ENCODE measurements around the gene DNPEP. TPM values are rescaled to one million over a fixed set of nuclear protein-coding genes. Genes with fewer than 3 reads are reported as not detected.
"Not testable (repeated sequence)": the region's sequence is repeated elsewhere in the genome, so short reads cannot be mapped to it uniquely, and the experiment has no call there.

DNPEP gene
- total RNA-seq, 1 experiment from 2014 or later: 60.9 TPM

- H3K27ac Mint-ChIP-seq: no peak overlapping the region
These were observed 7.9 kb upstream of the DNPEP start for GRCh38 chr2:219395609-219396008.

GRCh38 chr2:219395056-219395455, 7.3 kb upstream of the DNPEP start:
- not testable (repeated sequence) for H3K23ac ChIP-seq (ENCODE audit: insufficient read length, low read depth, low read length); H2BK120ac ChIP-seq (ENCODE audit: low read depth, low read length, poor library complexity, severe bottlenecking); H3K18ac ChIP-seq (ENCODE audit: insufficient read length, low read depth, low read length); H4K8ac ChIP-seq (replicated peaks; ENCODE audit: insufficient read length, low read depth, low read length); H3K14ac ChIP-seq (ENCODE audit: insufficient read depth, low read length); H3K4ac ChIP-seq (ENCODE audit: low read depth, low read length); H3K36me3 Mint-ChIP-seq (ENCODE audit: insufficient read depth in 1 of 3, low read depth in 3 of 3); H3K79me2 ChIP-seq (ENCODE audit: insufficient read depth, low read length); H2AFZ ChIP-seq (ENCODE audit: low read length); H2BK12ac ChIP-seq (ENCODE audit: insufficient read length, low read depth, low read length); H3K9ac ChIP-seq (ENCODE audit: extremely low read depth, insufficient read length, low read length); H3K27me3 ChIP-seq (ENCODE audit: insufficient read depth, low read length); H2AK5ac ChIP-seq (ENCODE audit: insufficient read length, low read length); H4K5ac ChIP-seq (ENCODE audit: insufficient read length, low read depth, low read length); H3K9me3 Mint-ChIP-seq; H2BK5ac ChIP-seq (ENCODE audit: insufficient read length, low read length); H3K4me3 Mint-ChIP-seq; H3K4me2 ChIP-seq (ENCODE audit: insufficient read depth, insufficient read length, low read length); DNase-seq; H2BK20ac ChIP-seq (ENCODE audit: low read depth, low read length, poor library complexity, severe bottlenecking); H3K56ac ChIP-seq (ENCODE audit: insufficient read length, low read depth, low read length); H3T11ph ChIP-seq (ENCODE audit: low read length); H3K27ac Mint-ChIP-seq; H3K27me3 Mint-ChIP-seq (ENCODE audit: low read depth); H2BK15ac ChIP-seq (ENCODE audit: low read depth, low read length); H3K23me2 ChIP-seq (ENCODE audit: insufficient read length, low read depth, low read length, poor library complexity, severe bottlenecking); H3K27ac ChIP-seq (ENCODE audit: insufficient read length, low read depth, low read length); H4K20me1 ChIP-seq (ENCODE audit: control insufficient read depth, insufficient read depth, insufficient read length); H3K4me1 ChIP-seq (ENCODE audit: insufficient read depth, low read length); H3K9me3 ChIP-seq (ENCODE audit: control insufficient read depth, low read depth, low read length); H3K79me1 ChIP-seq (ENCODE audit: insufficient read depth, low read depth, low read length, poor library complexity, severe bottlenecking); H4K91ac ChIP-seq (ENCODE audit: insufficient read length, low read depth, low read length)
- H3K4me1 Mint-ChIP-seq: peaks cover 16 to 17% of the 10 kb centered on the region in 2 experiments
- no CpG with 5 or more reads among the region's 9 CpGs for WGBS (ENCODE audit: extremely low coverage, insufficient read length, low lambda C conversion rate)

More at GRCh38 chr2:219395609-219396008, 7.9 kb upstream of the DNPEP start:
- no peak overlapping the region for H4K91ac ChIP-seq (ENCODE audit: insufficient read length, low read depth, low read length)
- no peak overlapping the region for H3K4me3 Mint-ChIP-seq
- WGBS (ENCODE audit: extremely low coverage, insufficient read length, low lambda C conversion rate): no CpG with 5 or more reads among the region's 3 CpGs
- no peak overlapping the region for H2BK5ac ChIP-seq (ENCODE audit: insufficient read length, low read length)
- no peaks in the 10 kb centered on the region for H3K79me1 ChIP-seq (ENCODE audit: insufficient read depth, low read depth, low read length, poor library complexity, severe bottlenecking)
- H2BK20ac ChIP-seq (ENCODE audit: low read depth, low read length, poor library complexity, severe bottlenecking): no peak overlapping the region
- no peak overlapping the region for H2BK15ac ChIP-seq (ENCODE audit: low read depth, low read length)
- no peaks in the 10 kb centered on the region for H3K23me2 ChIP-seq (ENCODE audit: insufficient read length, low read depth, low read length, poor library complexity, severe bottlenecking)
- no peak overlapping the region for H3K27ac ChIP-seq (ENCODE audit: insufficient read length, low read depth, low read length)
- H3T11ph ChIP-seq (ENCODE audit: low read length): no peak overlapping the region
- no peaks in the 10 kb centered on the region; the same call in 1 of the 2 replicates for H3K4me1 ChIP-seq (ENCODE audit: insufficient read depth, low read length)
- H3K36me3 Mint-ChIP-seq (ENCODE audit: insufficient read depth in 1 of 3, low read depth in 3 of 3): no peaks in the 10 kb centered on the region
- H3K79me2 ChIP-seq (ENCODE audit: insufficient read depth, low read length): no peaks in the 10 kb centered on the region
- no peak overlapping the region for H2BK120ac ChIP-seq (ENCODE audit: low read depth, low read length, poor library complexity, severe bottlenecking)
- H3K18ac ChIP-seq (ENCODE audit: insufficient read length, low read depth, low read length): no peak overlapping the region
- H4K8ac ChIP-seq (replicated peaks; ENCODE audit: insufficient read length, low read depth, low read length): no peak overlapping the region
- no peaks in the 10 kb centered on the region for H3K27me3 ChIP-seq (ENCODE audit: insufficient read depth, low read length)
- no peaks in the 10 kb centered on the region for H4K20me1 ChIP-seq (ENCODE audit: control insufficient read depth, insufficient read depth, insufficient read length)
- no peak overlapping the region for H3K23ac ChIP-seq (ENCODE audit: insufficient read length, low read depth, low read length)
- H3K4me1 Mint-ChIP-seq: peaks cover 19 to 20% of the 10 kb centered on the region in 2 experiments
- H2AK5ac ChIP-seq (ENCODE audit: insufficient read length, low read length): no peak overlapping the region
- no peaks in the 10 kb centered on the region for H3K9me3 ChIP-seq (ENCODE audit: control insufficient read depth, low read depth, low read length)
- no peak overlapping the region for H3K9ac ChIP-seq (ENCODE audit: extremely low read depth, insufficient read length, low read length)
- TF ChIP-seq CTCF (conservative IDR thresholded peaks at IDR 0.05): no peak
- DNase-seq: no peak
- no peaks in the 10 kb centered on the region; a peak in 1 of 5 replicates for H3K9me3 Mint-ChIP-seq
- H2AFZ ChIP-seq (ENCODE audit: low read length): no peak overlapping the region
- H2BK12ac ChIP-seq (ENCODE audit: insufficient read length, low read depth, low read length): no peak overlapping the region
- no peak overlapping the region for H3K56ac ChIP-seq (ENCODE audit: insufficient read length, low read depth, low read length)
- no peak overlapping the region for H3K4ac ChIP-seq (ENCODE audit: low read depth, low read length)
- no peak overlapping the region for H4K5ac ChIP-seq (ENCODE audit: insufficient read length, low read depth, low read length)
- H3K14ac ChIP-seq (ENCODE audit: insufficient read depth, low read length): no peak overlapping the region
- H3K4me2 ChIP-seq (ENCODE audit: insufficient read depth, insufficient read length, low read length): no peak overlapping the region
- peaks cover 11% of the 10 kb centered on the region for H3K27me3 Mint-ChIP-seq (ENCODE audit: low read depth)
